Activated CD8-positive, alpha-beta memory T cell treated with anti-CD3 and anti-CD28 coated beads for 48 hours (primary cell): ENCODE measurements around the gene KRTAP10-3.
"Not testable (repeated sequence)": the region's sequence is repeated elsewhere in the genome, so short reads cannot be mapped to it uniquely, and the experiment has no call there.

Experiments
- DNase-seq, 3 experiments: peaks; one replicate each; pipeline ENCODE4 v3.0.0-alpha.2; 2020; ENCODE audit warnings: low read depth in 2 of 3, low spot score in 2 of 3

Gene KRTAP10-3

DNA sequence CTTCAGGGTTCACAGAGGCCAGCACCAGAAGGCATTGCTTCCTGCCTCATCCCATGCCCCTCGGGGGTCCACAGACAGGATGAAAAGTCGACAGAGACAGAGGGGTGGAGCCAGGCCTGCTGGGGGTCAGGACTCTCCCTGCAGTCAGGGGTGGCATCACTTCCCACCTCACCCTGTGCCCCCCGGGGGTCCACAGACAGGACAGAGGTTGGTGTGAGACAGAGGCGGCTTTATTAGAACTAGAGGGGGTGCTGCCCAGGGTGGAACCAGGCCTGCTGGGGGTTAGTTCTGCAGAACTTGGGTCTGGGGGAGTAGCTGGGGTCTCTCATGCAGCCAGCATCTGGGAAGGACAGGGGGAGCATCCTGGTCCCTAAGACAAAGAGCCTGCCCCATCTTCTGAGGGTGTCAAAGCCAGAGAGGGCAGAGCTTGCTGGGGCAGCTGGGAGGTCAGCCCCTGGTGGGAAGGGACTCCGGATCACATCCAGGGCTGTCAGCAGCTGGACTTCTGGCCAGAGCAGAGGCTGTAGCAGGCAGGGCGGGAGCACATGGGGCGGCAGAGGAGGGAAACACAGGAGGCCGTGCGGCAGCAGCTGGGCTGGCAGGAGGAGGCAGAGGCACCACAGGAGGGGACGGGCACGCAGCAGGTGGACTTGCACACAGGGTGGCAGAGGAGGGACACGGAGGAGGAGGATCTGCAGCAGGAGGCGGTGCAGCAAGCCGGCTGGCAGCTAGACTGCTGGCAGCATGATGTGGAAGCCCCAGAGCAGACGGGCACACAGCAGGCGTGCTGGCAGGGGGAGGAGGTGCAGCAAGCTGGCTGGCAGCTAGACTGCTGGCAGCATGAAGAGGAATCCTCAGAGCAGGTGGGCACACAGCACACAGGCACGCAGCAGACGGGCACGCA is 32.6 kb upstream of the KRTAP10-3 start:
- DNase-seq, result not testable (repeated sequence)

DNA sequence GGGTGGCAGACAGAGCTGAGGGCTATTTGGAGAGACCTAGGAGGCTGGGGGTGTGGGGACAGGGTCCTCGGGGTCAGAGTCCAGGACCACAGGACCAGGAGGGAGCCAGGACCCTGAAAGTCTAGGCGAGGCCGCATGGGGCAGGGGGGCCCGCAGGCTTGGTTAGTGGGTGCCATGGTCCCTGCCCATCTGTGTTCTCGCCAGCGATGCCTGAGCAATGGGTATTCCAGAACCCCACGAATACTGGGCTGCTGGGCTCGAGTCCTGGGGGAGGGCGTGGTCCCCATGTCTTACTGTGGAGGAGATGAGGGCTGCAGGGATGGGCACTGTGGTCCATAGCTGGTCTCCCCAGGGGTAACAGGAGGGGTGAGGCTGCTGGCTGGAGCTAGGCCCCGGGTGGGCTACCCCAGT is 31.7 kb upstream of the KRTAP10-3 start:
- DNase-seq, result no peak

DNA sequence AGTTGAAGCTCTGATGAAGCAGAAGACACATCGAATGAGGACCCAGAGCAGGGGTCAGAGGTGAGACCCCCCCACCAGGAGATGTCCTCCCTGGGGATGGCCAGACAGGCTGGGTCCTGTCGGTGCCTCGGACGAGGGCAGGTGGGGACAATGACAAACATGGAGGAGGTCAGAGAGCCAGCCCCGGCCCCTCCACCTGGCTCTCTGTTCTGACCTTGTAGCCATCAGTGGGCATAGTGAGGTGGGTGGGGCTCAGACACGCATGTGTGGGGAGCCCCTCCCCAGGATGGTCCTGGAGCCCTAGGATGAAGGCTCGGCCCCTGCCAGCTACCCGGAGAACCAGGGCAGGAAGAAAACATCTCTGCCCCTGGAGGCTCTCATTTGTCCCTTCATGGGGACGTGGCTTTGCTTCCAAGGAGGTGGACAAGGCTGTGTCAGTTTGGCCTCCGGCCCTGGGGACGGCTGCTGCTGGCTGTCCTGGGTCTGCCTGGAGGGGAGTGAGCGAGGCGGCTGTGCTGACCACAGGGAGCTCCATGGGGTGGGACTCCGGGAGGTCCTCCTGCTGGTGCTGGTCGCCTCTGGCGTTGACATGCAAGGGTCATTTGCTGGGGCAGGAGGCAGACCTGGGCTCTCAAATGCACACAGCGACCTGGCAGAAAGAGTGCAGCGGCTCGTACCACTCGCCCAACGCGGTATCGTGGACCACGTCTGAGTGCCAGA is 31.2 kb upstream of the KRTAP10-3 start:
- no peak for DNase-seq

GRCh38 chr21:44589094-44589493 is 30.5 kb upstream of the KRTAP10-3 start:
- no peak for DNase-seq

- DNase-seq, result no peak
These were observed 27.3 kb upstream of the KRTAP10-3 start for GRCh38 chr21:44585892-44586291.

DNA sequence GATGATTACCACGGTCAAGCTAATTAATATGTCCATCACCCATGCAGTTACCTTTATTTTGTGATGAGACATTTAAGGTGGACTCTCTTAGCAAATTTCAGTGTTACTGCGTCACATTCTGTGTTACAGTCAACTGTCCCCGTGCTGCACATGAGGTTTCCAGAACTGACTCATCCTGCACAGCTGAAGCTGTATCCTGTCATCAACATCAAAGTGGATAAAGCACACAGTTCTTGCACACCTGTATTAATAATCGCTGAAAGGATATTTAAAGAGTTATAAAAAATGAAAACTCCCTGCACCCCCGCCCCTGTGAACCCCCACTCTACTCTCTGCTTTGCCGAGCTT is 25.2 kb upstream of the KRTAP10-3 start:
- no peak for DNase-seq

DNA sequence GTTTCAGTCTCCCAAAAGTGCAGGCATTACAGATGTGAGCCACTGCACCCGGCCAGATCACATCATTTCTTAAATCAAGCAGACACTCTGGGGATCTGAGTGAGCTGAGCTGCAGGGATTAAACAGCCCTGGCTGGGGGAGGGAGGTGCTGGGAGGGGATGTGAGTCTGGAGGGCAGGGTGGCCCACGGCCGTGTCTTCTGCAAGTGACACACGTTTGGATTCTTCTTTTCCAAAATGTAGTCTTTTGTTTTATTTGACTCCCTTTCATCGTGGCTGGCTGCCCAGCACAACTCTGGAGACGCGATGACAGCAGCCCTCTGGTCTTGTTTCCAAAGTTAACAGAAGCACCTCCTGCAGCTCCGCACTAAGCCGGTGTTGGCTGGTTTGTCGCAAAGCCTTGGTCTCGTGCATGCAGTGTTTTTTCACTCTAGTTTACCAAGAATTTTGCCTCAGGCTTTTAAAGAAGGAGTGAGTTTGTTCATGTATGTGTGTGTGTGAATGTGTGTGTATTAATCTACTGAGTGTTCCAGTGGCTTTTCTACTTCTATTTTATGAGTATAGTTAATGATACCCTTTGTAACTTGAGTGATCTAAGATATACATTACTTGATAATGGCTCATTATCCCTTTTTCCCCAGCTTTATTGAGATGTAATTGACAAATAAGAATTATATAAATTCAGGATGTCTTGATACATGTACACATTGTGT is 24.6 kb upstream of the KRTAP10-3 start:
- DNase-seq, result no peak

GRCh38 chr21:44582055-44582454 is 23.5 kb upstream of the KRTAP10-3 start:
- no peak for DNase-seq

DNA sequence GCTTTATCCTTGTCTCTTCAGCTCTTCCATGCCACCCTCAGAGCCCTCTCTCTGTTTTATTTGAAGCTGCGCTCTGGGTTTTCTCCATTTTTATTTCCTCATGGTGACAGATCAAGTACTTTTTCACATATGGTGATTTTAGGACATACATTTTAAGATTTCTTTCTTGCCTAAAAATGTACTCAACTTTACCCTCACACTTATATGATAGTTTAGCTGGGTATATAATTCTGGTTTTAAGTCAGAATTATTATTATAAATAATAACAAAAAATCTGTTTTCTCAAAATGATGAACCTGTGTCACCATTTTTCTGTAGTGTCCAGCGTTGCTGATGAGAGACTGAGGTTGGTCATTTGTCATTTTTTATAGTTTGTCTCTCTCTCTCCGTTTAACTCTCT is 22.6 kb upstream of the KRTAP10-3 start:
- no peak for DNase-seq

GRCh38 chr21:44580231-44580821 is 21.7 kb upstream of the KRTAP10-3 start, which contains the start of gene KRTAP10-5:
Gene KRTAP10-5 (minus strand): TSS chr21:44580604. CDS start chr21:44580578, 26 bp downstream.
- not testable (repeated sequence) for DNase-seq

- no peak for DNase-seq
These were observed 21.2 kb upstream of the KRTAP10-3 start for GRCh38 chr21:44579833-44580144.

DNA sequence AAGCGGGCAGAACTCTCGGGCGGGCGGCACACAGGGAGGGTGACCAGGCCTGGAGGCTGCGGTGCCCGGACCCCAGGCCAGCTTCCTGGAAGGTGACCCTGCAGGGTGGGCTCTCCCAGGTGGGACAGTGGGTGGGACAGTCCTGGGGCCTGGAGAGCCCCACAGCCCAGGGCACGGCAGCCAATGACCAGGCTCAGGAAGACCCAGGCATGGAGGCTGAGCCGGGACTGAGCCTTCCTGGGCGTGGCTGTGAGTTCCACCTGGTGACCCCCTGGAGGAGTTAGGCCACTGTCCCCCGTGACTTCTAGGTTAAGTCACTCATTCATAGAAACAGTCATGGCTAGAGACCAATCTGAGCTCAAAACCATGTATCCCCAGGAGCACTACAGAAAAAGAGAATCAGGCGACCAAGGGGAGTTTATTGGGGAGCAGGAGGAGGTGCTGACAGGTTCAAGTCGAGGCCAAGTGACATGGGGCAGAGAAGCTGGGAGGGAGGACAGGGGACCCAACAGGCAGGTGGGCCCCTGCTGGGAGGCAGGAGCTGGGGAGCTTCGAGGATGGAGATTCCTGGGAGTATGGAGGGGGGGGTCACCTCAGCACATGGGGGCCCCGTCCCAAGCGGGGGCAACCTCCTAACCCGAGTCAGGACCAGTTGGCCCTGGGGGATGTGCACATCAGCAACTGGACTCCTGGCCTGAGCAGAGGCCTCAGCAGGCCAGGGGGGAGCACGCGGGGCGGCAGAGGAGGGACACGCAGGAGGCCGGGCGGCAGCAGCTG is 20.6 kb upstream of the KRTAP10-3 start:
- DNase-seq, result no peak

DNA sequence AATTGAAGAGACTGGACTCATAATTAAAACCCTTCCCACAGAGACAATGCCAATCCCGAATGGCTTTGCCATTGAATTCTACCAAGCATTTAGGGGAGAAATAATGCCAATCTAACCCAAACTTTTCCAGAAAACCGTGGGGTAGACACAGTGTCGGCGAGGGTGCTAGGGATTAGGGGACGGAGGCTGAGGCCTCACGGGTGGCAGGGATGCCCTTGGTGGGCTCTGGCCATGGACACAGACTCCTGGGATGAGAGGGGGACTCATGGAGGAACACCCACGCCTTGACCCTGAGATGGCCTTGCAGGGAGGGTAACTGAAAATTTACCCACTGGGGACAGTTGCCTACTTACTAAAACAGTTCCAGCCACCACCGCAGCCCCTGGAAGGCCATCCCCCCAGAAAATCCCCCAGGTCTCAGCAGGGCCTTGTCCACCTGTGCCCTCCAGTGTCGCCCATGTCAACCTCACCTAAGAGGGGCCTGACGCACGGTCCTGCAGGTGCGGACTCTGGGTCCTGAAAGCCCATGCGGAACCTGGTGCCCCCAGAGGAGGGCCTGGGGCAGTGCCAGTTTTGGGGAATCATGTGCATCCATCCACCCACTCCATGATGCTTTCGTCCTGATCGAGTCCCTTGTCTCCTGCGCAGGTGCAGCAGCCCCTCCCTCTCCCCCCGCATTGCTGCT is 19.9 kb upstream of the KRTAP10-3 start:
- DNase-seq, result no peak

GRCh38 chr21:44576025-44576420 is 17.4 kb upstream of the KRTAP10-3 start:
- DNase-seq, result no peak

DNA sequence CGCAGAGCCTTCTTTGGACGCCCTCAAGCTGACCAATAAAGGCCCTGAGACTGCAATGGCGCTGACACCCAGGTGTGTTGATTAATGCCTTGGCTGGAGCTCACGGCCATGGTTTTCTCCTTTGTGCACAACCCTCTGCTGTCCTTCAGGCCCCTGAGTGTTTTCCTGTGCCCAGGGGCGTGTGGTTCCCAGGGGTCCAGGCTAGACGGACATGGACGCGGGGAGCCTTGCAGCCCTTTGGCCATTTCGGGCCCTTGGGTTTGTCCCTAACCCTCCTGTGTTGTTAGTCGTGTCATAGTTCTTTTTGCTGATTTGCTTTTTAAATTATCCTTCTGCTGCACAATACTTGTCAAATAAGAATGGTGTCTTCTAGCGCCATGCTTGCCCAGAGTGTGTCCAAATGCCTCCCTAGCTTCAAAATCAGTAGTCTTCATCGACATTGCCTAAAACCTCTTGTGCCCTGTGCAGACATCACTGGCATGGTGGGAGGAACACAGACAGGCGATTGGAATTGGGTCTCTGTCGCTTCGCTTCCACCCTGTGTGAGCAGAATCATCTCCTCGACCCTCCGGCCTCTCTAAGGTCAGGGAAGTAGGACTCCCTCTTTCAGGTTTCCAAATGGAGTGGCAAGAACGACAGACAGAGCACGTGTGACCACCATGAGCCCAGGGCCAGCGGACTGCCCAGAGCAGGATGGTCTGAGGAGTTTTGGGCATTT is 16.9 kb upstream of the KRTAP10-3 start:
- DNase-seq, result no peak

DNA sequence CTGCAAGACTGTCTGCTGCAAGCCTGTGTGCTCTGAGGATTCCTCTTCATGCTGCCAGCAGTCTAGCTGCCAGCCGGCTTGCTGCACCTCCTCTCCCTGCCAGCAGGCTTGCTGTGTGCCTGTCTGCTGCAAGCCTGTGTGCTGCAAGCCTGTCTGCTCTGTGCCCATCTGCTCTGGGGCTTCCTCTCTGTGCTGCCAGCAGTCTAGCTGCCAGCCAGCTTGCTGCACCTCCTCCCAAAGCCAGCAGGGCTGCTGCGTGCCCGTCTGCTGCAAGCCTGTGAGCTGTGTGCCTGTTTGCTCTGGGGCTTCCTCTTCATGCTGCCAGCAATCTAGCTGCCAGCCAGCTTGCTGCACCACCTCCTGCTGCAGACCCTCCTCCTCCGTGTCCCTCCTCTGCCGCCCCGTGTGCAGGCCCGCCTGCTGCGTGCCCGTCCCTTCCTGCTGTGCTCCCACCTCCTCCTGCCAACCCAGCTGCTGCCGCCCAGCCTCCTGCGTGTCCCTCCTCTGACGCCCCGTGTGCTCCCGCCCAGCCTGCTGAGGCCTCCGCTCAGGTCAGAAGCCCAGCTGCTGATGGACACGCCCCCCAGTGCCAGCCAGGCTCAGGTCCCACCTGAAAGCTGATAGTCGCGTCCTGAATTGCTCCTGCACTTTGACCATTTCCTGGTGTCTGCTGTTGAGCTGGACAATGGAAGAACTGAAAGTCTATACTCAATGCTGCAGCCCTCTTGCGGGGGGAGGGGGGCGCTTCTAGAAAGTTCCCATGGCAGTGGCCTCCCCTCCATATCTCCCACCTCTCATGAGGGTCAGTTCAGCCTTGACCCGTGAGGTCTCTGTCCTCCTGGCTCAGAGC is 16.1 kb upstream of the KRTAP10-3 start:
- DNase-seq, result no peak

GRCh38 chr21:44573630-44574456 is 15.2 kb upstream of the KRTAP10-3 start, which contains the start of gene KRTAP10-4:
Gene KRTAP10-4 (plus strand): TSS chr21:44573729. CDS start chr21:44573759, 30 bp downstream.
- not testable (repeated sequence) for DNase-seq
